ENCODE data around the gene CHRNE.

Gene CHRNE

DNA sequence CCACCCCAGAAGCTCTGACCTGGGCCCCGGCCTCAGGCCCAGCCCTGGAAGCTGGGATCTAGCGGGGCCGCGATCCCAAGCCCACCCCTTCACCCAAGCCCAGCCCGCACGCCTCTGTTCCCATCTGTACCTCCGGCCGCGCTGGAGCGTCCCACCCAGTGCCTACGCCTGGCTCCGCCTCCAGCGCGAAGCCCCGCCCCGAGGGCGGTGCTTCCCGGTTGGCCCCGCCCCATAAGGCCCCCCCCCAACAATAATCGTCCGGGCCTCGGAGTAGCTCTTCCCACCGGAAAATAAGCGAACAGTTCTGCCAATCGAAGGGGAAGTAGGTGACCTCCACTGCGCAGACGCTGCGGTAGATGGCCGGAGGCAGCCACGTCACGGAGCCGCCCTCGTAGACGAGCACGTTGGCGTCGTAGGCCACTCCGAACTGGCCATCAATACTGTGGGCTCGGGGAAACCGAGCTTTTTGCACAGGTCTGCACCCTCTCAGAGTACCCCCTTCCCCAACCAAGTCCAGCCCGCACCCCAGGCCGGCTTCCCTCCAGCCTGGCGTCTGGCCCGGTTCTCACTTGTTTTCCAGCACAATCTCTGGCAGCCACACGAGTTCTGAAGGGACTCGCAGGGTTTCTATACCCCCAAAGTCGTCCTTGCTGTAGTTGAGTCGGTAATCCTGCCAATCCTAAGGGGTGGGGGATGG lies 1.1 kb downstream of the CHRNE start:
- DNase-seq, result no peak

DNA sequence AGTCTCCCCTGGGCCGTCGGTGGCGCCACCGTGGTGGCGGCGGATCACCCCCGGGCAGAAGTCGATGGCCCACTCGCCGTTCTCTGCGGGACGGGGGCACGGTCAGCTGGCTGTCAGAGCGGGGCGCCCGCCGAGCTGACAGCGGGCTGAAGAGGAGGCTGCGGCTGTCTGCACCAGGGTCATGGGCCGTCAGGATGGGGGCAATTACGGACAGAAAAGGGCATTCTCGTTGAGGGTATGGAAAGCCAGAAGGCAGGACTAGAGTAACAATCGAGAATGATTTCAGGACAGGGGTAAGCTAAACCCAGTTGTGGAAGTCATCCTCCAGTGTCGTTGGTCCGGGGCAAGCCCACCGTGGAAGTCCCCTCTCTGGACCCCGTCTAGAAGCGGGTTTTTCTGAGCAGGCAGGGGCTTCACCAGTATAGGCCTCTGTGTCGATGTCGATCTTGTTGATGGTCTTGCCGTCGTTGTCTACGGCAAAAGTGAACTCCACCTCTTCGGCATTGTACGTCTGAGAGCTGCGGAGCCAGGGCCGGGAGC lies 1.7 kb downstream of the CHRNE start:
- no peak for DNase-seq

- no peak for DNase-seq
Observed at GRCh38 chr17:4900231-4901107, 2.4 kb downstream of the CHRNE start.

- DNase-seq, result no peak
Observed at GRCh38 chr17:4899341-4900230, 3.3 kb downstream of the CHRNE start, which contains the start of gene C17orf107. TSS of gene C17orf107 (plus strand) at chr17:4899536. CDS start at chr17:4899763, 227 bp downstream.

DNA sequence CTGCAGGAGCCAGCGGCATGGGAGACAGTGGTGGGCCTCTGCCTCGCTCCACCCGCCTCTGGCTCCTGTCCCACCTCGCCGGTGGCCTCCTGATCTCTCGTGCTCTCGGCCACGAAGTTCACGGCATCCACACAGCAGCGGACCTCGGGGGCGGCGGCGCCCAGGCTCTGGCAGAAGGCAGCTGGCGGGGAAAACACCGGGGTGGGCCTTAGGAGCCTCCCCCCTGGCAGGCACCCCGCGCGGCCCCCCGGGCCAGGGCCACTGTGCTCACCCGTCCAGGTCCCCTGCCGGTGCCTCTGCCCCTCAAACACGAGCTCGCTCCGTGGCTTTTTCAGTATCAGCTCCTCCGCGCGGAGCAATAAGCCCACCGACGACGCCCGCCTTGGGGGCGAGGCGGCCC lies 4.0 kb downstream of the CHRNE start:
- no peak for DNase-seq

DNA sequence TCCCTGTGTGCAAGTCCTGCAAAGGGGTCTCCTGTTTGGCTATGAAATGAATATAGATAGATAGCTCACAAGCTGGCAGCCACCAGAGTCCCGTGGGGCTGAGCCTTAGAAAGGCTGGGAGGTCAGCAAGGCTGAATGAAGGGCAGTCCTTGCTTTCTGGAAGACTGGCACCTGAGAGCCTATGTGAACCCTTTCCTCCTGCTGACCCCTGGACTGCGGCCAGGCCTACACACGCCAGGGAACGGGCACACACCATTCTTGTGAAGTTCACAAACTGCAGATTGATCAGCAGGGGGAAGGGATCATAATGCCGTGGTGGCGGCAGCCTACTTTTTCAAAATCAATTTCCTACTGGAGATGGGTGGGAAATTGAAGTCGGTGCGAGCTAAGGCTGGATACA lies 4.5 kb downstream of the CHRNE start:
- DNase-seq, result no peak

DNA sequence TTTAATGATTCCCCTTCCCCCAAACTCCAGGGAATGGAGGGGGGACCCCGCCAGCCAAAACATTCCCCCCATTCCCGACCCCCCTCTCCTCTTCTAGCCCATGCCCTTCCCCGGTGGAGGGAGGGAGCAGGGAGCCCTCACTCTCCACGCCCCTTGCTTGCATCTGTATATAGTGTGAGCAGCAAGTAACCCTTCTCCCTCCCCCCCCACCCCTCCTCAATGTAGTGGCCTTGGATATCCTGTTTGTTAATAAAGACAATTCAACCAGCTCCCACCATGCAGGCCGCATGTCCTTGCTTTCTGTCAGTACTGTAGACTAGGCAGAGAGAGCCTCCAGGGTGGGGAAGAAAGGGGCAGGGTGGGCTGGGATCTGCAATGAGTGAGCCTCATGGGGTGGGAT lies 5.1 kb downstream of the CHRNE start:
- no peak for DNase-seq

DNA sequence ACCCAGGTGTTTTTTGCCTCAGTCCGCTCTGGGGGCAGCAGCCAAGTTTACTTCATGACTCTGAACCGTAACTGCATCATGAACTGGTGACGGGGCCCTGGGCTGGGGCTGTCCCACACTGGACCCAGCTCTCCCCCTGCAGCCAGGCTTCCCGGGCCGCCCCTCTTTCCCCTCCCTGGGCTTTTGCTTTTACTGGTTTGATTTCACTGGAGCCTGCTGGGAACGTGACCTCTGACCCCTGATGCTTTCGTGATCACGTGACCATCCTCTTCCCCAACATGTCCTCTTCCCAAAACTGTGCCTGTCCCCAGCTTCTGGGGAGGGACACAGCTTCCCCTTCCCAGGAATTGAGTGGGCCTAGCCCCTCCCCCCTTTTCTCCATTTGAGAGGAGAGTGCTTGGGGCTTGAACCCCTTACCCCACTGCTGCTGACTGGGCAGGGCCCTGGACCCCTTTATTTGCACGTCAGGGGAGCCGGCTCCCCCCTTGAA lies 5.7 kb downstream of the CHRNE start:
- no peak for DNase-seq

- no peak for DNase-seq
Observed at GRCh38 chr17:4896332-4897197, 6.3 kb downstream of the CHRNE start.

DNA sequence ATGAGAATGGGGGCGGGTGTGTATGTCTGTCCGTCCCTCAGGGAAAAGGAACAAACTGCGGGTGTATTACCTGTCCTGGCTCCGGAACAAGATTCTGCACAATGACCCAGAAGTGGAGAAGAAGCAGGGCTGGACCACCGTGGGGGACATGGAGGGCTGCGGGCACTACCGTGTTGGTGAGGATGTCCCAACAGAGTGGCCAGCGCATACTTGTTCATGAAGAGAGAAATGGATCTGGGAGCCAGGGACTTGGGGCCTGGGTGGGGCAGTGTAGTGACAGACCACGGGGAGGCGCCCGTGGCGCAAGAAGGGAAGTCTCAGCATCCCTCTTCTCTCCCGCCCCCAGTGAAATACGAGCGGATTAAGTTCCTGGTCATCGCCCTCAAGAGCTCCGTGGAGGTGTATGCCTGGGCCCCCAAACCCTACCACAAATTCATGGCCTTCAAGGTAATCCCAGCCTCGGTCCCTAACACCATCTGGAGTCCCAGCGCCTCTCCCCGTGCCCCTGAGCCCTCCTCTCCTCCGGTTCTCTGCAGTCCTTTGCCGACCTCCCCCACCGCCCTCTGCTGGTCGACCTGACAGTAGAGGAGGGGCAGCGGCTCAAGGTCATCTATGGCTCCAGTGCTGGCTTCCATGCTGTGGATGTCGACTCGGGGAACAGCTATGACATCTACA lies 7.1 kb downstream of the CHRNE start:
- DNase-seq, result no peak

DNA sequence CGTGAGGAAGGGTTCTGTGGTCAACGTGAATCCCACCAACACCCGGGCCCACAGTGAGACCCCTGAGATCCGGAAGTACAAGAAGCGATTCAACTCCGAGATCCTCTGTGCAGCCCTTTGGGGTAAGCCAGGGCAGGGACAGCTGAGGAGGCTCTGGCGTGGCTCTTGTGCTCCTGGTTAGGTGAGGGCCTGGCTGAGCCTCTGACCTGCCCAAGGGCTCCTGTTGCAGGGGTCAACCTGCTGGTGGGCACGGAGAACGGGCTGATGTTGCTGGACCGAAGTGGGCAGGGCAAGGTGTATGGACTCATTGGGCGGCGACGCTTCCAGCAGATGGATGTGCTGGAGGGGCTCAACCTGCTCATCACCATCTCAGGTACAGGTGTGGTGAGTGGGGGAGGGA lies 7.8 kb downstream of the CHRNE start:
- no peak for DNase-seq

DNA sequence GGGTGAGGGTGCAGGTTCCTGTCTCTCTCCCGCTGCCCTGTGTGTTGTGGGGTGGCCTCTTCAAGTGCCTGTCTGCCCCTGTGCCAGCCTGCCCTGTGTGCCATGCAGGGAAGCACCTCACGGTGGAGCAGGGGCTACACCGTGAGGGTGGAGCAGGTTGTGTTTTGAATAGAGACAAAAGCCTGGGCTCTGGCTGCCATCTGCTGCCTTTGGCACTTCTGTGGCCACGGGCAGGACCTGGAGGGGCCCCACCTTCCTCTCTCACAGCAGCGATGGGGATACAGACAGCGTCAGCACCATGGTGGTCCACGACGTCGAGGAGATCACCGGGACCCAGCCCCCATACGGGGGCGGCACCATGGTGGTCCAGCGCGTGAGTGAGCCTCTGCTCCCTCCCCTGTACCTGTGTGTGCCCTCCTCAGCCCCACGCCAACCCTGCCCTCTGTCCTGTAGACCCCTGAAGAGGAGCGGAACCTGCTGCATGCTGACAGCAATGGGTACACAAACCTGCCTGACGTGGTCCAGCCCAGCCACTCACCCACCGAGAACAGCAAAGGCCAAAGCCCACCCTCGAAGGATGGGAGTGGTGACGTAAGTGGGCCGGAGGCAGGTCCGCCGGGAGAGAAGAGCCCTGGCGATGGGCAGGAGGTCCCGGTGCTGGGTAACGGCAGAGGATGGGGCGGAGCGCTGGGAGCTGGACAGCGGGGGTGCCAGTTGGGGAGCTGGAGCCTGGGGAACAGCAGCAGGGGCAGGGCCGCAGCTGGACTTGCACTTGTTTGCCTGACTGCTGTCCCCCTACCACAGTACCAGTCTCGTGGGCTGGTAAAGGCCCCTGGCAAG lies 9.0 kb downstream of the CHRNE start:
- no peak for DNase-seq

DNA sequence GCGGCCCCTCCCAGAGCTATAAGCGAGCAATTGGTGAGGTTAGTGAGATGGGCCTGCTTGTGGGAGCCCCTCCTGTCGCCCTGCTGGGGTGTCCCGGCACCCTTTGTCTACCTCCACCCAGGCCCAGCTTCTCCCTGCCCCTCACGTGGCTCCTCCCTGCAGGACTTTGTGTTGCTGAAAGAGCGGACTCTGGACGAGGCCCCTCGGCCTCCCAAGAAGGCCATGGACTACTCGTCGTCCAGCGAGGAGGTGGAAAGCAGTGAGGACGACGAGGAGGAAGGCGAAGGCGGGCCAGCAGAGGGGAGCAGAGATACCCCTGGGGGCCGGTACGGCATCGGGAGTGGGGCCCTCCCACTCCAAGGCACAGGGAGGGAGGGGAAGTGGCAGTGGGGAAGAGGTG lies 9.6 kb downstream of the CHRNE start:
- no peak for DNase-seq

- DNase-seq, result no peak
Observed at GRCh38 chr17:4892499-4893221, 10.2 kb downstream of the CHRNE start.

GRCh38 chr17:4891411-4892410 lies 11.2 kb downstream of the CHRNE start:
- no peak for DNase-seq

DNA sequence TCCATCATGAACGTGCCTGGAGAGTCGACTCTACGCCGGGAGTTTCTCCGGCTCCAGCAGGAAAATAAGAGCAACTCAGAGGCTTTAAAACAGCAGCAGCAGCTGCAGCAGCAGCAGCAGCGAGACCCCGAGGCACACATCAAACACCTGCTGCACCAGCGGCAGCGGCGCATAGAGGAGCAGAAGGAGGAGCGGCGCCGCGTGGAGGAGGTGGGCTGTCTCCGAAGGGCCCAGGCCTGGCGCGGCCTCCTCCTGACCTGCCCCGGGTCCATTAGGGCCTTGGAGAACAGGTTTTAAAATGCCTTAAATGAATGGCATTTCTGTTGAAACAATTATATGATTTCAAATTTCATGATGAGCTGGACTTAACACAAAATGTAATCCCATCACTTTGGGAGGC lies 15.3 kb downstream of the CHRNE start:
- no peak for DNase-seq

GRCh38 chr17:4886830-4887229 lies 16.1 kb downstream of the CHRNE start:
- DNase-seq, result no peak

GRCh38 chr17:4884489-4884888 lies 18.4 kb downstream of the CHRNE start:
- no peak for DNase-seq
